NCI-H524 (cell line): ENCODE measurements around the gene OSBPL7.

Source experiments
- DNase-seq, 2 experiments: peaks; one replicate each; lab custom pipeline; 2025; lab: John Stamatoyannopoulos, UW

Gene OSBPL7

DNA sequence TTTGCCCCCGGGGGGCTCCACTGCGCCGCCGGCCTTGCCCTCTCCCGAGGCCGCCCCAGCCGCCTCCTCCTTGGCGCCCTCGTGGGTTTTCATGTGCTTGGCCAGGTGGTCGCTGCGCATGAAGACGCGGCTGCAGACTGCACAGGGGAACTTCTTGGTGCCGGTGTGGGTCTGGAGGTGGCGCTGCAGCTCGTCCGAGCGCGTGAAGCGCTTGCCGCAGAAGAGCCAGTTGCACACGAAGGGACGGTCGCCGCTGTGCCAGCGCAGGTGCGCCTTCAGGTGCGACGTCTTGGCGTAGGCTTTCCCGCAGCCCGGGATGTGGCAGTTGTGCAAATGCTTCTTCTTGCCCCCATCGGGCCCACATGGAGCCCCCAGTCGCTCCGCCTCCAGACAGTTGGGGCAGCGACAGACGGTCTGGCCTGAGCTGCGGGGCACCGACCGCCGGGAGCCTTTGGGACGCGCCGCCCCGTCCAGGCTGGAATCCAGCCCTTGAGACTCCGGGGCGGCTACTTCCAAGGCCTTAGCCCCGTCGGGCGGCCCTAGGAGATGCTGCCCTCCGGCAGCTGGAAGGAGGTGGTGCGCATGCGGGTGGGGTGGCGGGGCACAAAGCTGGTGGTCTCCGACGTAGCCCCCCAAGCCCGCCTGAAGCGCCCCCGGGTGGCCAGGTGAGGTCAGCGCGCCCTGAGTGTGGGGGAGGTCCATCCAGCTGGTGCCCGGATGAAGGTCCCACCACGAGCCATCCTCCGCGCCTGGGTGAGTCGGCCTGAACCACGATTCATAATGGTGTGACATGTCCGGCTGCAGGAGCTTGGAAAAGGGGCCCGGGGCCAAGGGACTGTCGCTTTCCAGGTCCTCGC, 26.0 kb upstream of the OSBPL7 start:
- DNase-seq: no peak

GRCh38 chr17:47846716-47847340, 25.2 kb upstream of the OSBPL7 start:
- no peak for DNase-seq

DNA sequence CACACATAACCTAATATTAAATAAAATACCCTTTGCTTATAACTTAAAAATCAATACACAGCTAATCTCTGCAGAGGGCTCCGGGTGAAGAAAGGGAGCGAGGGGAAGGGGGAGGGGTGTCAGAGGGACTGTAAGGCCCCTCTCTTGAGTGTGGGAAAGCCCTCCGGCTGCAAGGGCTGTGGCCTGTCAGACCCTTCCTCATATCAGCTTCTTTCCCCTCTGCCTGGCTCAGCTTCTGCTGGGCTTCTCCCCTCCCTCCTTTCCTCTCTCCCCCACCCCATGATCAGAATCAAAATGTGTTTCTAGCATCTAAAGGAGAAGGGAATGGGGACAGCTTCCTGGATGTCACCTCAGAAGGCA, 24.1 kb upstream of the OSBPL7 start:
- no peak for DNase-seq

- DNase-seq: peak in 1 of 2 experiments; percentile 35
These were observed 23.5 kb upstream of the OSBPL7 start for GRCh38 chr17:47844814-47845715.

GRCh38 chr17:47844227-47844626, 22.6 kb upstream of the OSBPL7 start:
- DNase-seq: no peak

DNA sequence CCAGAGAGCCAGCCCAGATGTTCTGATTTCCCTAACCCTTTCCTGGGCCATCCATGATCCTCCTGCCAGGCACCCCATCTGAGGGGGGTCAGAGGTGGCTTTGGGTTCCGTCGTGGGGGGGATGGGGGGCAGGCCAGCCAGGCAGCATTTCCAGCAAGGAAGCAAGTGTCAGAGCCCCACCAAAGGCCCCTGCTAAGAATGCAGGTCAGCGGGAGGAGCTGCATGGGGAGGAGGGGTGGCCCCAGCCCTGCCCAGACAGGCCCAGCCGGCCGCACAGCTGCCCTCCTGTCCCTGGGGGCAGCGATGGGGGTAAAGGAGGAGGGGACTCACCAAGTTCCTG, 21.8 kb upstream of the OSBPL7 start:
- DNase-seq: no peak

- DNase-seq: no peak
These were observed 20.1 kb upstream of the OSBPL7 start for GRCh38 chr17:47841488-47842291.

GRCh38 chr17:47840742-47841487, 19.3 kb upstream of the OSBPL7 start, which contains the start of gene SCRN2:
Gene SCRN2, minus strand, starts transcription at chr17:47841273. Its CDS starts 430 bp downstream, at chr17:47840843.
- DNase-seq: peak; percentile 86 to 90

DNA sequence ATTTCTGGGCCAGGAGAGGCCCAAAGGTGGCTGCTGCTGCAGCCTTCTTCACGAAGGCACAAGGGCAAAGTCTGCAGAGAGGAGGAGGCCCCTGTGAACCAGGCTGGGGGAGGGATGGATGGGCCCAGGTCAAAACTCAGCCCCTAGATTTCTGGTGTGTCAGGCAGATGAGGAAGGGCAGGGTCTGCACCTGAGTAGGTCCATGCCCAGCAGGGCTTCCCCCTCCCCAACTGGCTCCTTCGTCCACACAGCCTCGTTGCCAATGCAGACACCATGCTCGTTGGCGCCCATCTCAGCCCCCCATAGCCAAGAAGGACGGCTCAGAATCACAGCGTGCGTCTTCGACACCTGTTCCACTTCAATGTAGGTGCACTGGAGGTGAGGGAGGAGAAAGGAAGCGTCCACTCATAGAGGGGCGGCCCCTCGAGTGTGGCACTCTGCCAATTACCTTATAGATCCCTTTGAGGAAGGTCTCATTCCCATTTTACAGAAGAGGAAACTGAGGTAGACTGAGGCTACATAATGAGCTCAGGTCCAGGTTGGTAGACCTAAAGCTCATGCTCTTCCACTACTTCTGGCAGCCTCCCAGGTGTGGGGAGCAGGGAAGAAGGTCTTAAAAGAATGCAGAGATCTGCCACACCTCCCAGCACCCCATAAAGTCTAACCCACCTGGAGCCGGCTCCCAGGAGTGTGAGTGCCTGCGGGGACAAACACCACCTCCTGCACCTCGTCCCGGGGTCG, 18.6 kb upstream of the OSBPL7 start:
- DNase-seq: no peak

DNA sequence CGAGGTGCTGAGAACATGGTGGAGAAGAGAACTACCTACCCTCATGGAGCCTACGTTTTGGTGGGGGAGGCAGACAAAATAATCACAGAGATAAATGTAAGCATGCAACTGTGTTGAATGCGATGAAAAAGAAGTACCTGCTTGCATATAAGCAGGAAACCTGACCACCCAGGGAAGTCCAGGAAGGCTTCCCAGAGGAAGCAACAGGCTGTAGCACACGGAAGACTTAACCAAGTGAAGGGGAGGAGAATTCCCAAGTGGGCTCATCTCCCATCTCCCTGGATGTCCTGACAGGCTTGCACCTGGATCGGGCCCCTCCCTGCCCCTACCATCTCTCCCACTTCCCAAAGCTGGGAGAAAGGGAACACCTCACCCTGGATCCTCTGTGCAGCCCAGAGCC, 17.5 kb upstream of the OSBPL7 start:
- no peak for DNase-seq

DNA sequence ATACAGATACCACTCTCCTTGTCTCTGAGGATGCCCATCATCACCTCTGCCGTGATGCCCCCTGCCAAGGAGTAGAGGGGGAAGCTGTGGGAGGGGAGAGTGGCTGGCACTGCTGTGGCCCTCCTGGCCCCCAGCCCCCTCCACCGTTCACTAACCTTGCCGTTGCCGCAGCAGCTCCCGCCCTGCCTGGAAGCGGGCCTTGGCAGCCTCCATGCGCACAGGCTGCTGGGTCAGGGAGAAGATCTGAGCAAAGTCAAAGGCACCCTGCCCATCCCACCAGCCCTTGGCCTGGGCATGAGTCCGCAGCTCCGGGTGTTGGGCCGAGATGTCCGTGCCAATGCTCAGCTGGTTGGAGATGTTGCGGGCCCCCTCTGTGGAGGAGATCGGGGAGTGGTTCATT, 17.0 kb upstream of the OSBPL7 start:
- no peak for DNase-seq

- no peak for DNase-seq
These were observed 15.9 kb upstream of the OSBPL7 start for GRCh38 chr17:47837401-47838039.

- DNase-seq: no peak
These were observed 15.0 kb upstream of the OSBPL7 start for GRCh38 chr17:47836601-47837000.

DNA sequence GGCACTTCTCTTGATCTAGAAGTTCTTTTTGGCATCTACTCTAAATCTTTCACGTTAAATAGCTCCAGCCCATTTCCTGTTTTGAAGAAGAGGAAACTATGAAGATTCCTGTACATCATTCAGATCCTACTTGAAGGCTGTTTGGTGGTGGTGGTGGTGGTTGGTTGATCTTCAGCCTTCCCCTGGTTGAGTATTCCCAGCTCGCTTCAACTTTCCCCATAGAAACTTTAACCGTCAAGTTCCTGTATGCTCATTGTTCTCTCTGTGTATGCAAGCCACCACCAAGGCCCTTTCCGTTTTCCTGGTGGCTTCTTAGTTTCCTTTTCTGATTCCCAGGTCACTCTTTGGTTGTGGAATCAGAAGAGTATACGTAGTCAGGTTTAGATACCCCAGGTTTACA, 13.2 kb upstream of the OSBPL7 start:
- no peak for DNase-seq

DNA sequence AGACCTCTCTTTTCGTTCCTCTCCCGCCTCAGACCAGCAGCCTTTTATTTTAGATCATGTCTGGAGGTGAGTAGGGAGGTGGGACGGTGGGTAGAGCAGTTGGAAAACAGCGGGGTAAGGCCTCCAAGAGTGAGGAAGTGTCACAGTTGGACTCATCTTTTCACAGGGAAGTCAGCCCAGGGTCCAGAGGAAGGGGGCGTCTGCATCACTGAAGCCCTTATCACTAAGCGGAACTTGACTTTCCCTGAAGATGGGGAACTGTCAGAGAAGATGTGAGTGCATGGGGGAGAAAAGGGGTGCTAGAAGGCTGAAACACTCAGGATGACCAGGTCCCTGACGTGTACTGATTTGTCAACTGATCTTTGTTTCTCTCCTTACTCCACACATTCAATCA, 10.3 kb upstream of the OSBPL7 start:
- DNase-seq: no peak

- DNase-seq: peak; percentile 85 to 95
These were observed 9.7 kb upstream of the OSBPL7 start, which contains the start of the genes LRRC46 and MRPL10 for GRCh38 chr17:47831003-47831933. Gene LRRC46, plus strand, starts transcription at chr17:47831670. Its CDS starts 320 bp downstream, at chr17:47831990. Gene MRPL10, minus strand, starts transcription at chr17:47831541. Its CDS starts 30 bp downstream, at chr17:47831511.

- no peak for DNase-seq
These were observed 8.9 kb upstream of the OSBPL7 start for GRCh38 chr17:47830396-47831002.

GRCh38 chr17:47829870-47830269, 8.3 kb upstream of the OSBPL7 start:
- DNase-seq: no peak
